Daoy (cell line): ENCODE measurements around the gene TMEM222. TPM values are rescaled to one million over a fixed set of nuclear protein-coding genes. Genes with fewer than 3 reads are reported as not detected.
A peak's percentile ranks its signal among the peaks of the same experiment; 100 is the strongest.

Experiments
- DNase-seq: peaks from one replicate; pipeline ENCODE4 v3.0.0-alpha.2; 2015; ENCODE audit warnings: low read depth
- total RNA-seq: library from RNA; depleted of rRNA; stranded (reverse); fragments of >200 nt; shearing (Covaris generic); gene quantifications from 2 replicates; pipeline ENCODE4 v1.2.3, GENCODE V29; 2014

TMEM222 gene
- total RNA-seq, 1 experiment from 2014 or later, result 65.0 TPM

GRCh38 chr1:27306892-27307761 lies 14.8 kb upstream of the TMEM222 start:
- peak; percentile 30 for DNase-seq

- no peak for DNase-seq
Measured at GRCh38 chr1:27307874-27308598, 13.9 kb upstream of the TMEM222 start.

- DNase-seq, result no peak
Measured at GRCh38 chr1:27314169-27314568, 7.8 kb upstream of the TMEM222 start.

- no peak for DNase-seq
Measured at GRCh38 chr1:27314737-27315136, 7.2 kb upstream of the TMEM222 start.

GRCh38 chr1:27316860-27317259 lies 5.1 kb upstream of the TMEM222 start:
- no peak for DNase-seq

GRCh38 chr1:27318136-27318535 lies 3.8 kb upstream of the TMEM222 start:
- no peak for DNase-seq

- DNase-seq, result no peak
Measured at GRCh38 chr1:27318596-27318995, 3.4 kb upstream of the TMEM222 start.

GRCh38 chr1:27322569-27323240 lies 742 bp downstream of the TMEM222 start:
- no peak for DNase-seq

GRCh38 chr1:27325286-27325685 lies 3.3 kb downstream of the TMEM222 start:
- no peak for DNase-seq

- DNase-seq, result no peak
Measured at GRCh38 chr1:27327964-27328363, 6.0 kb downstream of the TMEM222 start.

GRCh38 chr1:27330786-27331185 lies 8.8 kb downstream of the TMEM222 start:
- no peak for DNase-seq

GRCh38 chr1:27331426-27331825 lies 9.5 kb downstream of the TMEM222 start:
- DNase-seq, result no peak

- no peak for DNase-seq
Measured at GRCh38 chr1:27331922-27332321, 10.0 kb downstream of the TMEM222 start.

- DNase-seq, result peak; percentile 48
Measured at GRCh38 chr1:27332536-27333281, 10.7 kb downstream of the TMEM222 start.

GRCh38 chr1:27333717-27334279 lies 11.8 kb downstream of the TMEM222 start:
- no peak for DNase-seq

- no peak for DNase-seq
Measured at GRCh38 chr1:27335506-27336422, 13.8 kb downstream of the TMEM222 start.

- no peak for DNase-seq
Measured at GRCh38 chr1:27336756-27337155, 14.8 kb downstream of the TMEM222 start.

GRCh38 chr1:27338751-27339150 lies 16.8 kb downstream of the TMEM222 start:
- no peak for DNase-seq

GRCh38 chr1:27339213-27339612 lies 17.2 kb downstream of the TMEM222 start:
- DNase-seq, result no peak

- DNase-seq, result peak; percentile 91
Measured at GRCh38 chr1:27341525-27342252, 19.7 kb downstream of the TMEM222 start, which contains the start of gene SYTL1. TSS of gene SYTL1 (plus strand) at chr1:27342022. CDS start at chr1:27345335, 3,313 bp downstream.
